Endothelial cell of umbilical vein (primary cell): ENCODE results near the gene GSE1. TPM values are rescaled to one million over a fixed set of nuclear protein-coding genes. Genes with fewer than 3 reads are reported as not detected.

ENCODE experiments used
- BruUV-seq: library from RNA; stranded (reverse); fragments of 400-500 nt; replicated peaks from 2 replicates; lab custom pipeline; 2021; lab: Mats Ljungman, UMichigan
- CTCF ChIA-PET: fragments of 300-600, 350-600 bp; sonication (Branson Sonifier 250); formaldehyde crosslinking; loops from one replicate; lab custom pipeline; 2021; ENCODE audit warnings: antibody characterized with exemption, inconsistent platforms; lab: Charles Lee
- POLR2A ChIA-PET: fragments of 300-600, 350-600 bp; sonication (Branson Sonifier 250); formaldehyde crosslinking; loops from one replicate; lab custom pipeline; 2021; ENCODE audit warnings: antibody characterized with exemption, inconsistent platforms; lab: Charles Lee
- DNase-seq: peaks from one replicate; pipeline ENCODE4 v3.0.0-alpha.2; 2011; ENCODE audit warnings: low read depth, low spot score
- FAIRE-seq: peaks from 2 replicates; lab custom pipeline; 2011; peaks lifted over from hg19 to GRCh38; lab: Jason Lieb, UNC
- H2AFZ ChIP-seq: 2 replicates; pipeline ENCODE4 v1.6.0; 2012; ENCODE audit warnings: low read depth, low read length, control low read depth, inconsistent platforms
- H3K27ac ChIP-seq: 2 replicates; pipeline ENCODE4 v1.5.1; 2011; ENCODE audit warnings: low read depth, mild to moderate bottlenecking, control low read depth, low read length, moderate library complexity; ENCODE audit not compliant: insufficient read depth
- H3K27me3 ChIP-seq, 2 experiments: 2 replicates each; pipeline versions ENCODE4 v1.6.0 to v1.6.1; 2011; ENCODE audit warnings: low read length in 2 of 2, mixed read lengths in 1 of 2; ENCODE audit not compliant: control insufficient read depth in 2 of 2, insufficient read depth in 2 of 2
- H3K36me3 ChIP-seq, 2 experiments: 2 replicates in 1 of 2; 3 replicates in 1 of 2; pipeline ENCODE4 v1.5.1; 2011; ENCODE audit warnings: low read length in 2 of 2, mild to moderate bottlenecking in 1 of 2, moderate library complexity in 1 of 2; ENCODE audit not compliant: control insufficient read depth in 2 of 2, insufficient read depth in 2 of 2; ENCODE audit errors: extremely low read depth in 1 of 2
- H3K4me1 ChIP-seq: 3 replicates; pipeline ENCODE4 v1.5.1; 2011; ENCODE audit warnings: mild to moderate bottlenecking, low read length; ENCODE audit not compliant: control insufficient read depth, insufficient read depth; ENCODE audit errors: extremely low read depth
- H3K4me2 ChIP-seq: 2 replicates; pipeline ENCODE4 v1.6.1; 2011; ENCODE audit warnings: low read length, control low read depth, mixed read lengths; ENCODE audit not compliant: insufficient read depth
- H3K4me3 ChIP-seq, 3 experiments: fragments of 200-600 bp in 1 of 3; sonication (generic), shearing (Covaris generic) in 1 of 3; replicated peaks in 1 of 3; 2 replicates each; pipeline ENCODE4 v1.5.1; 2011 to 2016; ENCODE audit warnings: control low read depth in 3 of 3, low read length in 3 of 3, mild to moderate bottlenecking in 2 of 3, inconsistent platforms in 1 of 3, low read depth in 1 of 3, moderate library complexity in 1 of 3; ENCODE audit not compliant: insufficient read depth in 1 of 3
- H3K79me2 ChIP-seq: 2 replicates; pipeline ENCODE4 v1.6.0; 2012; ENCODE audit warnings: low read length, inconsistent platforms; ENCODE audit not compliant: control insufficient read depth, insufficient read depth
- H3K9ac ChIP-seq: replicated peaks from 2 replicates; pipeline ENCODE3; 2011; ENCODE audit warnings: low read length, control low read depth; ENCODE audit not compliant: insufficient read depth; ENCODE audit errors: extremely low read depth
- H3K9me1 ChIP-seq: replicated peaks from 3 replicates; pipeline ENCODE4 v1.6.0; 2011; ENCODE audit warnings: mild to moderate bottlenecking, low read length; ENCODE audit not compliant: control insufficient read depth, insufficient read depth; ENCODE audit errors: extremely low read depth
- H3K9me3 ChIP-seq: replicated peaks from 2 replicates; pipeline ENCODE4 v1.5.1; 2012; ENCODE audit warnings: low read length, inconsistent platforms; ENCODE audit not compliant: control insufficient read depth, insufficient read depth
- H4K20me1 ChIP-seq: replicated peaks from 2 replicates; pipeline ENCODE3; 2011; ENCODE audit warnings: mild to moderate bottlenecking, low read length; ENCODE audit not compliant: control insufficient read depth, insufficient read depth; ENCODE audit errors: extremely low read depth
- EZH2 ChIP-seq: IDR thresholded peaks from 2 replicates; pipeline ENCODE4 v1.6.1; 2012; ENCODE audit warnings: borderline replicate concordance, low read depth, mild to moderate bottlenecking, moderate library complexity, low read length, inconsistent platforms; ENCODE audit not compliant: severe bottlenecking
- FOS ChIP-seq: IDR thresholded peaks from 2 replicates; pipeline ENCODE4 v1.6.1; 2011; ENCODE audit warnings: mild to moderate bottlenecking, low read length, moderate library complexity, borderline replicate concordance; ENCODE audit not compliant: insufficient read depth
- GATA2 ChIP-seq: IDR thresholded peaks from 2 replicates; pipeline ENCODE4 v1.7.0; 2011; ENCODE audit warnings: low read depth, mild to moderate bottlenecking, moderate library complexity, mixed read lengths, low read length; ENCODE audit not compliant: insufficient read length, insufficient read depth
- JUN ChIP-seq: IDR thresholded peaks from 2 replicates; pipeline ENCODE4 v1.6.1; 2011; ENCODE audit warnings: borderline replicate concordance, low read depth; ENCODE audit not compliant: insufficient read length, insufficient read depth
- MYC ChIP-seq: IDR thresholded peaks from one replicate; pipeline ENCODE4 v1.6.1; 2011; ENCODE audit warnings: mild to moderate bottlenecking, low read depth, low read length
- POLR2A ChIP-seq: IDR thresholded peaks from 2 replicates; pipeline ENCODE4 v1.6.1; 2012; ENCODE audit warnings: low read depth, mild to moderate bottlenecking, control low read depth, low read length
- POLR2AphosphoS5 ChIP-seq: IDR thresholded peaks from 2 replicates; pipeline ENCODE4 v1.6.1; 2012; ENCODE audit warnings: low read depth, mild to moderate bottlenecking, control low read depth, low read length, moderate library complexity; ENCODE audit not compliant: insufficient read depth
- dilution Hi-C: fragments of 300-500 bp; cut with MboI; formaldehyde crosslinking; loops from one replicate; pipeline ENCODE4 v1.15.0; 2019; ENCODE audit warnings: low sequenced_read_pairs; ENCODE audit not compliant: extremely low pct_ligation_motif_present
- intact Hi-C: fragments of 100-400 bp; cut with micrococcal nuclease; formaldehyde crosslinking; loops from one replicate; pipeline ENCODE4 v1.10.0; 2022
- polyA plus RNA-seq, 4 experiments: library from polyadenylated mRNA; depleted of rRNA in 3 of 4; stranded (reverse) in 3 of 4; unstranded in 1 of 4; fragments of >200 nt; gene quantifications; 2 replicates each; pipeline versions ENCODE4 v1.2.1 to v1.2.3, GENCODE V29; 2011 to 2012; ENCODE audit warnings: missing spikeins in 1 of 4
- total RNA-seq: library from RNA; stranded (reverse); gene quantifications from 2 replicates; pipeline ENCODE4 v1.2.3, GENCODE V29; 2021
- TF ChIP-seq, protein P1 (sequence below): IDR thresholded peaks from 2 replicates; pipeline ENCODE4 v1.6.1; 2011; ENCODE audit not compliant: insufficient read depth, insufficient read length
- TF ChIP-seq, protein P2 (sequence below), 2 donors: IDR thresholded peaks; 1 replicate in 1 of 2; 2 replicates in 1 of 2; pipeline ENCODE4 v1.5.1; 2011; ENCODE audit warnings: low read length in 2 of 2, mild to moderate bottlenecking in 2 of 2, moderate library complexity in 2 of 2, control low read depth in 1 of 2, inconsistent platforms in 1 of 2, low read depth in 1 of 2; ENCODE audit not compliant: insufficient read depth in 1 of 2; ENCODE audit errors: extremely low read depth in 1 of 2

The GSE1 gene
- total and polyA plus RNA-seq, 2 donors (not counting 3 experiments of a cell fraction or from before 2014, with no cell fraction given): 4.2 to 18.3 TPM

DNA sequence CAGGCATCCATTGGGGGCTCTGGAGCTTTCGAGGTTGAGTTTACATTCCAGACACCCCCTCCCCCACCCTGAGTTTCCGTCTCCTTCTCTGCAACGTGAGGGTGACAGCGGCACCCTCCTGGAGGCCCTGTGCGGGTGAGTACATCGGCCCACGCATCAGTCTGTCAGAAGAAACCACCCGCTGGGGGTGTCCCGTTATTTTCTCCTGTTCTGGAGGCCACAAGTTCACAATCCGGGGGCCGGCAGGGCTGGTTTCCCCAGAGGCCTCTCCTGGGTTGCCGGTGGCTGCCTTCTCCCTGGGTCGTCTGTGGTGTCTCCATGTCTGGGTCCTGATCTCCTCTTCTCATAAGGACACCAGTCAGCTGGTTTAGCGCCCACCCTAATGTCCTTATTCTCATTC is 35.7 kb downstream of the GSE1 start:
- Histone ChIP-seq H2AFZ (no peak overlapping the region), H3K4me2 (no peak overlapping the region), H3K36me3 (no peaks in the 10 kb centered on the region), H3K4me3 (no peak overlapping the region), H3K9me3 (no peaks in the 10 kb centered on the region), H3K27me3 (no peaks in the 10 kb centered on the region), H3K9me1 (no peaks in the 10 kb centered on the region), H3K27ac (no peak overlapping the region), H3K9ac (no peak overlapping the region), H3K79me2 (no peaks in the 10 kb centered on the region), H3K4me1 (no peaks in the 10 kb centered on the region), H4K20me1 (no peaks in the 10 kb centered on the region)
- dilution Hi-C loops (no loop called here), intact Hi-C loops (no loop called here)
- no peak for TF ChIP-seq POLR2AphosphoS5
- TF ChIP-seq EZH2: no peak
- TF ChIP-seq, protein P1, sequence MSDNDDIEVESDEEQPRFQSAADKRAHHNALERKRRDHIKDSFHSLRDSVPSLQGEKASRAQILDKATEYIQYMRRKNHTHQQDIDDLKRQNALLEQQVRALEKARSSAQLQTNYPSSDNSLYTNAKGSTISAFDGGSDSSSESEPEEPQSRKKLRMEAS: no peak
- TF ChIP-seq FOS: no peak
- no peak for TF ChIP-seq JUN
- TF ChIP-seq, protein P2, sequence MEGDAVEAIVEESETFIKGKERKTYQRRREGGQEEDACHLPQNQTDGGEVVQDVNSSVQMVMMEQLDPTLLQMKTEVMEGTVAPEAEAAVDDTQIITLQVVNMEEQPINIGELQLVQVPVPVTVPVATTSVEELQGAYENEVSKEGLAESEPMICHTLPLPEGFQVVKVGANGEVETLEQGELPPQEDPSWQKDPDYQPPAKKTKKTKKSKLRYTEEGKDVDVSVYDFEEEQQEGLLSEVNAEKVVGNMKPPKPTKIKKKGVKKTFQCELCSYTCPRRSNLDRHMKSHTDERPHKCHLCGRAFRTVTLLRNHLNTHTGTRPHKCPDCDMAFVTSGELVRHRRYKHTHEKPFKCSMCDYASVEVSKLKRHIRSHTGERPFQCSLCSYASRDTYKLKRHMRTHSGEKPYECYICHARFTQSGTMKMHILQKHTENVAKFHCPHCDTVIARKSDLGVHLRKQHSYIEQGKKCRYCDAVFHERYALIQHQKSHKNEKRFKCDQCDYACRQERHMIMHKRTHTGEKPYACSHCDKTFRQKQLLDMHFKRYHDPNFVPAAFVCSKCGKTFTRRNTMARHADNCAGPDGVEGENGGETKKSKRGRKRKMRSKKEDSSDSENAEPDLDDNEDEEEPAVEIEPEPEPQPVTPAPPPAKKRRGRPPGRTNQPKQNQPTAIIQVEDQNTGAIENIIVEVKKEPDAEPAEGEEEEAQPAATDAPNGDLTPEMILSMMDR (IDR thresholded peaks at IDR 0.05; ENCODE audit: extremely low read depth in 1 of 2, insufficient read depth in 1 of 2, low read depth in 1 of 2, low read length in 2 of 2): no peak
- TF ChIP-seq POLR2A: no peak
- no peak for TF ChIP-seq GATA2
- TF ChIP-seq MYC: no peak
- FAIRE-seq: no peak
- CTCF ChIA-PET: interaction anchor here (0.9 to 3.5 kb wide), 3 partner anchors 13 to 33 kb away, joined by 3 to 16 read pairs (median 3); no protein-coding TSS in a partner anchor
- no TSS peak for BruUV-seq
- DNase-seq: no peak
- POLR2A ChIA-PET: no interaction called here
